Smooth muscle cell (in vitro differentiated cells): ENCODE data around the gene GART. TPM values are rescaled to one million over a fixed set of nuclear protein-coding genes. Genes with fewer than 3 reads are reported as not detected.

ENCODE experiments used
- DNase-seq: peaks from one replicate; lab custom pipeline; 2025; ENCODE audit not compliant: unreplicated experiment; lab: John Stamatoyannopoulos, UW
- H2AFZ ChIP-seq: fragments of 200-600 bp; sonication (generic); 2 replicates; pipeline ENCODE4 v1.6.0; 2016; ENCODE audit warnings: antibody characterized with exemption, low read depth, mild to moderate bottlenecking
- H3F3A ChIP-seq: fragments of 200-600 bp; sonication (generic); 2 replicates; pipeline ENCODE4 v1.6.0; 2017; ENCODE audit warnings: antibody characterized with exemption, low read depth
- H3K27ac ChIP-seq: fragments of 200-600 bp; sonication (generic); 2 replicates; pipeline ENCODE4 v1.5.1; 2016; ENCODE audit warnings: low read depth, mild to moderate bottlenecking
- H3K27me3 ChIP-seq: fragments of 200-600 bp; sonication (generic); 2 replicates; pipeline ENCODE4 v1.6.1; 2016; ENCODE audit warnings: low read depth, mild to moderate bottlenecking
- H3K36me3 ChIP-seq: fragments of 200-600 bp; sonication (generic); 2 replicates; pipeline ENCODE4 v1.5.1; 2016; ENCODE audit warnings: low read depth
- H3K4me1 ChIP-seq: fragments of 200-600 bp; sonication (generic); 2 replicates; pipeline ENCODE4 v1.5.1; 2016; ENCODE audit warnings: low read depth
- H3K4me2 ChIP-seq: fragments of 200-600 bp; sonication (generic); 2 replicates; pipeline ENCODE4 v1.6.0; 2016; ENCODE audit warnings: mild to moderate bottlenecking
- H3K4me3 ChIP-seq: fragments of 200-600 bp; sonication (generic); 2 replicates; pipeline ENCODE4 v1.5.1; 2016; ENCODE audit warnings: mild to moderate bottlenecking
- H3K79me2 ChIP-seq: fragments of 200-600 bp; sonication (generic); 2 replicates; pipeline ENCODE4 v1.6.0; 2016; ENCODE audit warnings: low read depth, mild to moderate bottlenecking
- H3K9ac ChIP-seq: fragments of 200-600 bp; sonication (generic); 2 replicates; pipeline ENCODE4 v1.6.0; 2016; ENCODE audit warnings: low read depth
- H3K9me3 ChIP-seq: fragments of 200-600 bp; sonication (generic); replicated peaks from 2 replicates; pipeline ENCODE4 v1.5.1; 2016; ENCODE audit warnings: low read depth
- H4K20me1 ChIP-seq: fragments of 200-600 bp; sonication (generic); 2 replicates; pipeline ENCODE4 v1.6.0; 2016; ENCODE audit warnings: low read depth
- WGBS: methylation state at CpG from one replicate; pipeline ENCODE4 v1.1.7; 2016; ENCODE audit warnings: low lambda C conversion rate; 5-methylcytosine and 5-hydroxymethylcytosine counted together
- polyA plus RNA-seq: library from polyadenylated mRNA; unstranded; fragments of >200 nt; fragmentation: Nextera tagmentation; extraction: Ambion mirVana; gene quantifications from 2 replicates; pipeline ENCODE4 v1.2.1, GENCODE V29; 2016
- total RNA-seq: library from RNA; depleted of rRNA; stranded (reverse); fragments of >200 nt; gene quantifications from 2 replicates; pipeline ENCODE4 v1.2.3, GENCODE V29; 2014
- TF ChIP-seq, protein P1 (sequence below): fragments of 200-600 bp; sonication (generic); IDR thresholded peaks from 2 replicates; pipeline ENCODE4 v1.5.1; 2017; ENCODE audit warnings: borderline replicate concordance, mild to moderate bottlenecking, antibody characterized with exemption; ENCODE audit not compliant: insufficient read depth, poor library complexity, severe bottlenecking

Gene GART
- total and polyA plus RNA-seq, 2 experiments from 2014 or later, result 29.0 to 38.3 TPM

DNA sequence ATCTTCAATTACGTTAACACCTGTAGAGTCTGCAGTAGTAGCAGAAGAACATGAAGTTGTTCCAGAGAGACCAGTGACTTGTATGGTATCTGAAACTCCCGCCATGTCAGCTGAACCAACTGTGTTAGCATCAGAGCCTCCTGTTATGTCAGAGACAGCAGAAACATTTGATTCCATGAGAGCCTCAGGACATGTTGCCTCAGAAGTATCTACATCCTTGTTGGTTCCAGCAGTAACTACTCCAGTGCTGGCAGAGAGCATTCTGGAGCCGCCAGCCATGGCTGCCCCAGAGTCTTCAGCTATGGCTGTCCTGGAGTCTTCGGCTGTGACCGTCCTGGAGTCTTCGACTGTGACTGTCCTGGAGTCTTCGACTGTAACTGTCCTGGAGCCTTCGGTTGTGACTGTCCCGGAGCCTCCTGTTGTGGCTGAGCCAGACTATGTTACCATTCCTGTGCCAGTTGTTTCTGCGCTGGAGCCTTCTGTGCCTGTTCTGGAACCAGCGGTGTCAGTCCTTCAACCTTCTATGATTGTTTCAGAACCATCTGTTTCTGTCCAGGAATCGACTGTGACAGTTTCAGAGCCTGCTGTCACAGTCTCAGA, 11.2 kb upstream of the GART start:
- 98% methylated on average over 12 of the region's 12 CpGs for WGBS

DNA sequence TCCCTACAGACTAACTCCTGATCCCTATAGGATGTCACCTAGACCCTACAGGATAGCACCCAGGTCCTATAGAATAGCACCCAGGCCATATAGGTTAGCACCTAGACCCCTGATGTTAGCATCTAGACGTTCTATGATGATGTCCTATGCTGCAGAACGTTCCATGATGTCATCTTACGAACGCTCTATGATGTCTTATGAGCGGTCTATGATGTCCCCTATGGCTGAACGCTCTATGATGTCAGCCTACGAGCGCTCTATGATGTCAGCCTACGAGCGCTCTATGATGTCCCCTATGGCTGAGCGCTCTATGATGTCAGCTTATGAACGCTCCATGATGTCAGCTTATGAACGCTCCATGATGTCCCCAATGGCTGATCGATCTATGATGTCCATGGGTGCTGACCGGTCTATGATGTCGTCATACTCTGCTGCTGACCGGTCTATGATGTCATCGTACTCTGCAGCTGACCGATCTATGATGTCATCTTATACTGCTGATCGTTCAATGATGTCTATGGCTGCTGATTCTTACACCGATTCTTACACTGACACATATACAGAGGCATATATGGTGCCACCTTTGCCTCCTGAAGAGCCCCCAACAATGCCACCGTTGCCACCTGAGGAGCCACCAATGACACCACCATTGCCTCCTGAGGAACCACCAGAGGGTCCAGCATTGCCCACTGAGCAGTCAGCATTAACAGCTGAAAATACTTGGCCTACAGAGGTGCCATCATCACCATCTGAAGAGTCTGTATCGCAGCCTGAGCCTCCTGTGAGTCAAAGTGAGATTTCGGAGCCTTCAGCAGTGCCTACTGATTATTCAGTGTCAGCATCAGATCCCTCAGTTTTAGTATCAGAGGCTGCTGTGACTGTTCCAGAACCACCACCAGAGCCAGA, 10.4 kb upstream of the GART start:
- H3K27me3 ChIP-seq, result no peaks in the 10 kb centered on the region
- 98% methylated on average over 24 of the region's 24 CpGs for WGBS
- no peaks in the 10 kb centered on the region for H3K9me3 ChIP-seq
- peaks cover 98% of the 10 kb centered on the region for H3K79me2 ChIP-seq
- H3K27ac ChIP-seq, result no peak overlapping the region
- H3K9ac ChIP-seq, result no peak overlapping the region
- no peak overlapping the region for H3K4me3 ChIP-seq
- no peak overlapping the region for H3K4me2 ChIP-seq
- H3K4me1 ChIP-seq, result no peaks in the 10 kb centered on the region
- H2AFZ ChIP-seq, result no peak overlapping the region
- peaks cover 59% of the 10 kb centered on the region for H3K36me3 ChIP-seq
- TF ChIP-seq, protein P1, sequence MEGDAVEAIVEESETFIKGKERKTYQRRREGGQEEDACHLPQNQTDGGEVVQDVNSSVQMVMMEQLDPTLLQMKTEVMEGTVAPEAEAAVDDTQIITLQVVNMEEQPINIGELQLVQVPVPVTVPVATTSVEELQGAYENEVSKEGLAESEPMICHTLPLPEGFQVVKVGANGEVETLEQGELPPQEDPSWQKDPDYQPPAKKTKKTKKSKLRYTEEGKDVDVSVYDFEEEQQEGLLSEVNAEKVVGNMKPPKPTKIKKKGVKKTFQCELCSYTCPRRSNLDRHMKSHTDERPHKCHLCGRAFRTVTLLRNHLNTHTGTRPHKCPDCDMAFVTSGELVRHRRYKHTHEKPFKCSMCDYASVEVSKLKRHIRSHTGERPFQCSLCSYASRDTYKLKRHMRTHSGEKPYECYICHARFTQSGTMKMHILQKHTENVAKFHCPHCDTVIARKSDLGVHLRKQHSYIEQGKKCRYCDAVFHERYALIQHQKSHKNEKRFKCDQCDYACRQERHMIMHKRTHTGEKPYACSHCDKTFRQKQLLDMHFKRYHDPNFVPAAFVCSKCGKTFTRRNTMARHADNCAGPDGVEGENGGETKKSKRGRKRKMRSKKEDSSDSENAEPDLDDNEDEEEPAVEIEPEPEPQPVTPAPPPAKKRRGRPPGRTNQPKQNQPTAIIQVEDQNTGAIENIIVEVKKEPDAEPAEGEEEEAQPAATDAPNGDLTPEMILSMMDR, result no peak
- DNase-seq, result no peak
- peaks cover 98% of the 10 kb centered on the region for H4K20me1 ChIP-seq
- peaks cover 19% of the 10 kb centered on the region for H3F3A ChIP-seq

More for the DNA sequence above, 11.2 kb upstream of the GART start:
- Histone ChIP-seq H3K4me1 (no peaks in the 10 kb centered on the region), H3K4me3 (no peak overlapping the region), H3K36me3 (peaks cover 67% of the 10 kb centered on the region), H3K9me3 (no peaks in the 10 kb centered on the region), H3K27me3 (no peaks in the 10 kb centered on the region), H2AFZ (no peak overlapping the region), H3K79me2 (peaks cover 98% of the 10 kb centered on the region), H4K20me1 (peaks cover 98% of the 10 kb centered on the region), H3F3A (peaks cover 16% of the 10 kb centered on the region), H3K9ac (no peak overlapping the region), H3K4me2 (no peak overlapping the region), H3K27ac (no peak overlapping the region)
- TF ChIP-seq, protein P1, result no peak
- no peak for DNase-seq

- Histone ChIP-seq H3K9me3 (no peaks in the 10 kb centered on the region), H3K27me3 (no peaks in the 10 kb centered on the region), H3K27ac (no peak overlapping the region), H3K4me1 (no peaks in the 10 kb centered on the region), H3K79me2 (peaks cover 98% of the 10 kb centered on the region), H4K20me1 (peaks cover 98% of the 10 kb centered on the region), H3K4me3 (no peak overlapping the region), H3F3A (peaks cover 25% of the 10 kb centered on the region), H3K4me2 (no peak overlapping the region), H3K9ac (no peak overlapping the region), H2AFZ (no peak overlapping the region), H3K36me3 (peaks cover 54% of the 10 kb centered on the region)
- DNase-seq, result no peak
- TF ChIP-seq, protein P1, result no peak
- 98% methylated on average over 2 of the region's 2 CpGs for WGBS
Observed at GRCh38 chr21:33551664-33552063, 9.7 kb upstream of the GART start.
